ENCODE results near the gene TRIM63.

Gene TRIM63

DNA sequence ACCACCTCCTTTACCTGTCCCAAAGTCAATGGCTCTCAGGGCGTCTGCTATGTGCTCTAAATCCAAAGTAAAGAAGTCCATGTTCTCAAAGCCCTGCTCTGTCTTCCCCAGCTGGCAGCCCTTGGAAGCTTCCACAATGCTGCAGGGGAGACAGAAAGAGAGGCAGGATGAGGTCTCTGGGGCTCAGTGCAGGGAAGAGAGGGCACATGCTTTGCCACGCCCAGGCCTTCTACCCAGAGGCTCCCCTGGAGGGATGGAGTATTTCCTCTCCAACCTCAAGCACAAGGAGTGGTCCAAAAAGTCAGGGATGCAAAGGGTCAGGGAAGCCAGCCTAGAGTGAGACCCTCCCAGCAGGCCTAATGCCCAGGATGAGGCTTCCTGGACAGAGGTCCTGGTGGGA is 10.2 kb downstream of the TRIM63 start:
- ATAC-seq, result no peak
- no peak for TF ChIP-seq ZNF8 (CRISPR knock-in tag; IDR thresholded peaks at IDR 0.05)

DNA sequence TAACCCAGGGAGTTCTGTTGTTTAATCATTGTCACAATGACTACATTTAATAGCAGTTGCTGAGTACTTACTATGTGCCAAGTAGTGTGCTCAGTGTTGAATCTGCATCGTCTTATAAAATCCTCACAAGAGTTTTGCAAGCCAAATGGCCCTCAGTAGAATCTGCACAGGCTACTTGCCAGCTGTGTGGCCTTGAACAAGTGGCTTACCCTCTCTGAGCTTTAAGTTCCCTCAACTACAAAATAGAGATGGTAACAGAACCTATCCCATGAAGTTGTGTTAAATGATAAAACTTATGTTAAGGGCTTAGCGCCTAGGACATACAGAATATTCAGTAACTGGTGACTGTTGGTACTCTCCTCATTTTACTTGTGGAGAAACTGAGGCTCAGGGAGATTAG is 12.4 kb downstream of the TRIM63 start:
- no peak for ATAC-seq
- no peak for TF ChIP-seq ARNTL (CRISPR knock-in tag; IDR thresholded peaks at IDR 0.05; ENCODE audit: borderline replicate concordance, low read depth)
- TF ChIP-seq ZFP3 (CRISPR knock-in tag; IDR thresholded peaks at IDR 0.05), result no peak
- TF ChIP-seq ZFP30 (CRISPR knock-in tag; IDR thresholded peaks at IDR 0.05), result no peak
- TF ChIP-seq, protein P1, sequence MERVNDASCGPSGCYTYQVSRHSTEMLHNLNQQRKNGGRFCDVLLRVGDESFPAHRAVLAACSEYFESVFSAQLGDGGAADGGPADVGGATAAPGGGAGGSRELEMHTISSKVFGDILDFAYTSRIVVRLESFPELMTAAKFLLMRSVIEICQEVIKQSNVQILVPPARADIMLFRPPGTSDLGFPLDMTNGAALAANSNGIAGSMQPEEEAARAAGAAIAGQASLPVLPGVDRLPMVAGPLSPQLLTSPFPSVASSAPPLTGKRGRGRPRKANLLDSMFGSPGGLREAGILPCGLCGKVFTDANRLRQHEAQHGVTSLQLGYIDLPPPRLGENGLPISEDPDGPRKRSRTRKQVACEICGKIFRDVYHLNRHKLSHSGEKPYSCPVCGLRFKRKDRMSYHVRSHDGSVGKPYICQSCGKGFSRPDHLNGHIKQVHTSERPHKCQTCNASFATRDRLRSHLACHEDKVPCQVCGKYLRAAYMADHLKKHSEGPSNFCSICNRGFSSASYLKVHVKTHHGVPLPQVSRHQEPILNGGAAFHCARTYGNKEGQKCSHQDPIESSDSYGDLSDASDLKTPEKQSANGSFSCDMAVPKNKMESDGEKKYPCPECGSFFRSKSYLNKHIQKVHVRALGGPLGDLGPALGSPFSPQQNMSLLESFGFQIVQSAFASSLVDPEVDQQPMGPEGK (CRISPR knock-in tag; IDR thresholded peaks at IDR 0.05; ENCODE audit: borderline replicate concordance), result no peak
- no peak for TF ChIP-seq PPARA (CRISPR knock-in tag; IDR thresholded peaks at IDR 0.05; ENCODE audit: borderline replicate concordance)
- no peak for TF ChIP-seq CSDC2 (CRISPR knock-in tag; IDR thresholded peaks at IDR 0.05)
- TF ChIP-seq ISL1 (CRISPR knock-in tag; IDR thresholded peaks at IDR 0.05), result no peak
- no peak for TF ChIP-seq ZNF565 (CRISPR knock-in tag; conservative IDR thresholded peaks at IDR 0.05; ENCODE audit: low read depth)
- TF ChIP-seq TOX (CRISPR knock-in tag; IDR thresholded peaks at IDR 0.05; ENCODE audit: borderline replicate concordance), result no peak
- TF ChIP-seq, protein P2, sequence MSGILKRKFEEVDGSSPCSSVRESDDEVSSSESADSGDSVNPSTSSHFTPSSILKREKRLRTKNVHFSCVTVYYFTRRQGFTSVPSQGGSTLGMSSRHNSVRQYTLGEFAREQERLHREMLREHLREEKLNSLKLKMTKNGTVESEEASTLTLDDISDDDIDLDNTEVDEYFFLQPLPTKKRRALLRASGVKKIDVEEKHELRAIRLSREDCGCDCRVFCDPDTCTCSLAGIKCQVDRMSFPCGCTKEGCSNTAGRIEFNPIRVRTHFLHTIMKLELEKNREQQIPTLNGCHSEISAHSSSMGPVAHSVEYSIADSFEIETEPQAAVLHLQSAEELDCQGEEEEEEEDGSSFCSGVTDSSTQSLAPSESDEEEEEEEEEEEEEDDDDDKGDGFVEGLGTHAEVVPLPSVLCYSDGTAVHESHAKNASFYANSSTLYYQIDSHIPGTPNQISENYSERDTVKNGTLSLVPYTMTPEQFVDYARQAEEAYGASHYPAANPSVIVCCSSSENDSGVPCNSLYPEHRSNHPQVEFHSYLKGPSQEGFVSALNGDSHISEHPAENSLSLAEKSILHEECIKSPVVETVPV (CRISPR knock-in tag; IDR thresholded peaks at IDR 0.05), result no peak
- TF ChIP-seq, protein P3, sequence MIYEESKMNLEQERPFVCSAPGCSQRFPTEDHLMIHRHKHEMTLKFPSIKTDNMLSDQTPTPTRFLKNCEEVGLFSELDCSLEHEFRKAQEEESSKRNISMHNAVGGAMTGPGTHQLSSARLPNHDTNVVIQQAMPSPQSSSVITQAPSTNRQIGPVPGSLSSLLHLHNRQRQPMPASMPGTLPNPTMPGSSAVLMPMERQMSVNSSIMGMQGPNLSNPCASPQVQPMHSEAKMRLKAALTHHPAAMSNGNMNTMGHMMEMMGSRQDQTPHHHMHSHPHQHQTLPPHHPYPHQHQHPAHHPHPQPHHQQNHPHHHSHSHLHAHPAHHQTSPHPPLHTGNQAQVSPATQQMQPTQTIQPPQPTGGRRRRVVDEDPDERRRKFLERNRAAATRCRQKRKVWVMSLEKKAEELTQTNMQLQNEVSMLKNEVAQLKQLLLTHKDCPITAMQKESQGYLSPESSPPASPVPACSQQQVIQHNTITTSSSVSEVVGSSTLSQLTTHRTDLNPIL (CRISPR knock-in tag; IDR thresholded peaks at IDR 0.05; ENCODE audit: low read depth), result no peak
- TF ChIP-seq ESRRG (CRISPR knock-in tag; IDR thresholded peaks at IDR 0.05), result no peak
- no peak for TF ChIP-seq ZNF8 (CRISPR knock-in tag; IDR thresholded peaks at IDR 0.05)
- TF ChIP-seq SNAI2 (CRISPR knock-in tag; IDR thresholded peaks at IDR 0.05), result no peak
- no peak for TF ChIP-seq ZC3H10 (CRISPR knock-in tag; IDR thresholded peaks at IDR 0.05)
- TF ChIP-seq, protein P4, sequence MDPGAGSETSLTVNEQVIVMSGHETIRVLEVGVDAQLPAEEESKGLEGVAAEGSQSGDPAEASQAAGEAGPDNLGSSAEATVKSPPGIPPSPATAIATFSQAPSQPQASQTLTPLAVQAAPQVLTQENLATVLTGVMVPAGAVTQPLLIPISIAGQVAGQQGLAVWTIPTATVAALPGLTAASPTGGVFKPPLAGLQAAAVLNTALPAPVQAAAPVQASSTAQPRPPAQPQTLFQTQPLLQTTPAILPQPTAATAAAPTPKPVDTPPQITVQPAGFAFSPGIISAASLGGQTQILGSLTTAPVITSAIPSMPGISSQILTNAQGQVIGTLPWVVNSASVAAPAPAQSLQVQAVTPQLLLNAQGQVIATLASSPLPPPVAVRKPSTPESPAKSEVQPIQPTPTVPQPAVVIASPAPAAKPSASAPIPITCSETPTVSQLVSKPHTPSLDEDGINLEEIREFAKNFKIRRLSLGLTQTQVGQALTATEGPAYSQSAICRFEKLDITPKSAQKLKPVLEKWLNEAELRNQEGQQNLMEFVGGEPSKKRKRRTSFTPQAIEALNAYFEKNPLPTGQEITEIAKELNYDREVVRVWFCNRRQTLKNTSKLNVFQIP (CRISPR knock-in tag; IDR thresholded peaks at IDR 0.05; ENCODE audit: borderline replicate concordance, low read depth), result no peak
- no peak for TF ChIP-seq OSR1 (CRISPR knock-in tag; IDR thresholded peaks at IDR 0.05)
- TF ChIP-seq, protein P5, sequence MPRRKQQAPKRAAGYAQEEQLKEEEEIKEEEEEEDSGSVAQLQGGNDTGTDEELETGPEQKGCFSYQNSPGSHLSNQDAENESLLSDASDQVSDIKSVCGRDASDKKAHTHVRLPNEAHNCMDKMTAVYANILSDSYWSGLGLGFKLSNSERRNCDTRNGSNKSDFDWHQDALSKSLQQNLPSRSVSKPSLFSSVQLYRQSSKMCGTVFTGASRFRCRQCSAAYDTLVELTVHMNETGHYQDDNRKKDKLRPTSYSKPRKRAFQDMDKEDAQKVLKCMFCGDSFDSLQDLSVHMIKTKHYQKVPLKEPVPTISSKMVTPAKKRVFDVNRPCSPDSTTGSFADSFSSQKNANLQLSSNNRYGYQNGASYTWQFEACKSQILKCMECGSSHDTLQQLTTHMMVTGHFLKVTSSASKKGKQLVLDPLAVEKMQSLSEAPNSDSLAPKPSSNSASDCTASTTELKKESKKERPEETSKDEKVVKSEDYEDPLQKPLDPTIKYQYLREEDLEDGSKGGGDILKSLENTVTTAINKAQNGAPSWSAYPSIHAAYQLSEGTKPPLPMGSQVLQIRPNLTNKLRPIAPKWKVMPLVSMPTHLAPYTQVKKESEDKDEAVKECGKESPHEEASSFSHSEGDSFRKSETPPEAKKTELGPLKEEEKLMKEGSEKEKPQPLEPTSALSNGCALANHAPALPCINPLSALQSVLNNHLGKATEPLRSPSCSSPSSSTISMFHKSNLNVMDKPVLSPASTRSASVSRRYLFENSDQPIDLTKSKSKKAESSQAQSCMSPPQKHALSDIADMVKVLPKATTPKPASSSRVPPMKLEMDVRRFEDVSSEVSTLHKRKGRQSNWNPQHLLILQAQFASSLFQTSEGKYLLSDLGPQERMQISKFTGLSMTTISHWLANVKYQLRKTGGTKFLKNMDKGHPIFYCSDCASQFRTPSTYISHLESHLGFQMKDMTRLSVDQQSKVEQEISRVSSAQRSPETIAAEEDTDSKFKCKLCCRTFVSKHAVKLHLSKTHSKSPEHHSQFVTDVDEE (CRISPR knock-in tag; IDR thresholded peaks at IDR 0.05), result no peak

DNA sequence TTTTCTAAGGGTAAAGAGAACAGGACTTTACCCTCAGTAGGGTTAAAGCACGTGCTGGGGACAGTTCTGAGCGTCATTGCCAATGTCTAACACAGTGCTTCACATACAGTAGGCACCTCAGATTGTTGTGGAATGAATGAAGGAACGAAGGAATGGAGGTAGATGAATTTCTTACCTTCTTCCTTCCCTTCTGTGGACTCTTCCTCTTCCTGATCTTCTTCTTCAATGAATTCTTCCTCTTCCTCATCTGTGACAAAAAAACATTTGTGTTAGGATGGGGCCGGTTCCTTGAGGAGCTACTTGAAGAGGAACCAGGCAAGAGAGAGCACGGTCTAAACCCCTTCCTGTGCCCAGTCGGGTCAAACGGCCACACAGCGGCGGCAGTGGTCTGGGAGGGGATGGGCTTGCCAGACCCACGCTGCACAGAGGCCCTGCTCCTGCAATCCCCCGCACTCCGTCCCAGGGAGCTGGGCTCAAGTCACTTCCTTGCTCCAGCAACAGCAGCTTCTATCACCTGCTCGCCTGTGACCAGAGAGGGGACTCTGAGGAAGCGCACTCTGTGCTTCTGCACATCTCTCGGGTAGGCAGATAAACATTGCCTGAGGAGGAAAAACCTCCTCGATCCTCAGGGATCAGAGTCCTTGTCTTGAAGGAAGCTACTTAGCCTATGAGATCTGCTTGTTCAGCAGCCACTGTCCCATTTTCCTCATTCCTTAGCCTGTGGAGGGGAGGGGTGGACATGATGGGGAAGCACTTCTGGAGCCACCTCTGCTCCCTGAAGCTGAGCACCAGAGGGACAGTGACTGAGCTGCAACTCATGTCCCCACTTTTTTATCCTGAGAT is 13.5 kb downstream of the TRIM63 start:
- TF ChIP-seq ZNF565 (CRISPR knock-in tag; conservative IDR thresholded peaks at IDR 0.05; ENCODE audit: low read depth) (no peak), ZFP3 (CRISPR knock-in tag; IDR thresholded peaks at IDR 0.05) (no peak), RARB (CRISPR knock-in tag; IDR thresholded peaks at IDR 0.05) (no peak), GLIS3 (CRISPR knock-in tag; IDR thresholded peaks at IDR 0.05) (no peak), ESRRG (CRISPR knock-in tag; IDR thresholded peaks at IDR 0.05) (no peak), PPARA (CRISPR knock-in tag; IDR thresholded peaks at IDR 0.05; ENCODE audit: borderline replicate concordance) (no peak), BACH2 (CRISPR knock-in tag; IDR thresholded peaks at IDR 0.05; ENCODE audit: borderline replicate concordance) (no peak), ZNF8 (CRISPR knock-in tag; IDR thresholded peaks at IDR 0.05) (no peak)
- TF ChIP-seq, protein P1 (CRISPR knock-in tag; IDR thresholded peaks at IDR 0.05; ENCODE audit: borderline replicate concordance), result no peak
- TF ChIP-seq, protein P5 (CRISPR knock-in tag; IDR thresholded peaks at IDR 0.05), result no peak
- ATAC-seq, result no peak

Data from SK-N-SH treated with all-trans-retinoic acid at 6 μM for 48 hours (cell line).